Neuronal stem cell (in vitro differentiated cells): ENCODE measurements around the gene UGT2A3. TPM values are rescaled to one million over a fixed set of nuclear protein-coding genes. Genes with fewer than 3 reads are reported as not detected.

ENCODE experiments used
- DNase-seq: peaks from one replicate; pipeline ENCODE4 v3.0.0-alpha.2; 2013; ENCODE audit warnings: low spot score
- H2AFZ ChIP-seq: one replicate; pipeline ENCODE4 v1.6.1; 2013; ENCODE audit warnings: mild to moderate bottlenecking, low read length, inconsistent platforms
- H2AK5ac ChIP-seq: 2 replicates; pipeline ENCODE4 v1.6.1; 2013; ENCODE audit warnings: low read depth, mild to moderate bottlenecking, inconsistent platforms, low read length, moderate library complexity, mixed read lengths
- H2BK120ac ChIP-seq: 2 replicates; pipeline ENCODE4 v1.6.1; 2013; ENCODE audit warnings: low read depth, mild to moderate bottlenecking, inconsistent platforms, low read length, moderate library complexity, mixed read lengths
- H2BK12ac ChIP-seq: one replicate; pipeline ENCODE4 v1.6.1; 2013; ENCODE audit warnings: low read length, inconsistent platforms
- H2BK15ac ChIP-seq: 2 replicates; pipeline ENCODE4 v1.6.1; 2013; ENCODE audit warnings: mild to moderate bottlenecking, low read length, inconsistent platforms, mixed read lengths
- H2BK5ac ChIP-seq: one replicate; pipeline ENCODE4 v1.6.1; 2013; ENCODE audit warnings: inconsistent platforms, mild to moderate bottlenecking, low read length, moderate library complexity
- H3K14ac ChIP-seq: one replicate; pipeline ENCODE4 v1.6.1; 2013; ENCODE audit warnings: low read length, inconsistent platforms
- H3K18ac ChIP-seq: 2 replicates; pipeline ENCODE4 v1.6.1; 2013; ENCODE audit warnings: low read length, inconsistent platforms
- H3K23ac ChIP-seq: 2 replicates; pipeline ENCODE4 v1.6.1; 2013; ENCODE audit warnings: low read depth, mild to moderate bottlenecking, mixed read lengths, low read length, inconsistent platforms; ENCODE audit not compliant: poor library complexity
- H3K27ac ChIP-seq: replicated peaks from 3 replicates; pipeline ENCODE4 v1.5.1; 2013; ENCODE audit warnings: low read length, inconsistent platforms
- H3K27me3 ChIP-seq, 3 experiments: 2 replicates each; pipeline ENCODE4 v1.6.1; 2013; ENCODE audit warnings: low read length in 3 of 3, mild to moderate bottlenecking in 2 of 3, inconsistent platforms in 1 of 3, low read depth in 1 of 3, mixed read lengths in 1 of 3, moderate library complexity in 1 of 3; ENCODE audit not compliant: control insufficient read depth in 3 of 3, insufficient read depth in 3 of 3
- H3K36me3 ChIP-seq, 2 donors: replicated peaks in 1 of 2; 2 replicates each; pipeline ENCODE4 v1.6.1; 2013; ENCODE audit warnings: low read length in 2 of 2; ENCODE audit not compliant: control insufficient read depth in 2 of 2, insufficient read depth in 2 of 2
- H3K4ac ChIP-seq: 2 replicates; pipeline ENCODE4 v1.6.1; 2013; ENCODE audit warnings: inconsistent platforms, mild to moderate bottlenecking, low read length, moderate library complexity
- H3K4me1 ChIP-seq, 2 donors: 1 replicate in 1 of 2; 2 replicates in 1 of 2; pipeline ENCODE4 v1.6.1; 2013; ENCODE audit warnings: low read length in 2 of 2, low read depth in 1 of 2; ENCODE audit not compliant: control insufficient read depth in 2 of 2, insufficient read depth in 1 of 2
- H3K4me2 ChIP-seq: one replicate; pipeline ENCODE4 v1.6.1; 2013; ENCODE audit warnings: mild to moderate bottlenecking, low read length, inconsistent platforms; ENCODE audit not compliant: insufficient read depth, poor library complexity, severe bottlenecking
- H3K4me3 ChIP-seq, 2 donors: 2 replicates each; pipeline ENCODE4 v1.5.1; 2013; ENCODE audit warnings: low read length in 2 of 2, mild to moderate bottlenecking in 2 of 2, inconsistent platforms in 1 of 2, moderate library complexity in 1 of 2
- H3K79me1 ChIP-seq: one replicate; pipeline ENCODE4 v1.6.1; 2013; ENCODE audit warnings: low read depth, mild to moderate bottlenecking, inconsistent platforms, low read length, moderate library complexity
- H3K9ac ChIP-seq: one replicate; pipeline ENCODE4 v1.6.1; 2013; ENCODE audit warnings: mild to moderate bottlenecking, low read depth, low read length, inconsistent platforms; ENCODE audit not compliant: poor library complexity
- H3K9me3 ChIP-seq, 2 donors: replicated peaks in 1 of 2; 2 replicates each; pipeline versions ENCODE3 to v1.6.1; 2013; ENCODE audit warnings: low read length in 2 of 2, mild to moderate bottlenecking in 2 of 2, inconsistent platforms in 1 of 2, low read depth in 1 of 2, mixed read lengths in 1 of 2, moderate library complexity in 1 of 2; ENCODE audit not compliant: control insufficient read depth in 2 of 2, insufficient read depth in 1 of 2
- H4K8ac ChIP-seq: one replicate; pipeline ENCODE4 v1.6.1; 2013; ENCODE audit warnings: low read depth, mild to moderate bottlenecking, inconsistent platforms, low read length, moderate library complexity
- H4K91ac ChIP-seq: one replicate; pipeline ENCODE4 v1.6.1; 2013; ENCODE audit warnings: low read length, low read depth, mild to moderate bottlenecking, inconsistent platforms; ENCODE audit not compliant: poor library complexity
- WGBS, 2 donors: extraction: QIAGEN DNeasy Blood & Tissue Kit; methylation state at CpG; one replicate each; pipeline ENCODE4 v1.1.7; 2013; ENCODE audit warnings: missing lambda C conversion rate in 2 of 2, mixed read lengths in 1 of 2; ENCODE audit not compliant: insufficient read length in 2 of 2, insufficient replicate concordance in 1 of 2; ENCODE audit errors: extremely low coverage in 2 of 2; 5-methylcytosine and 5-hydroxymethylcytosine counted together
- small RNA-seq: library from polyadenylated mRNA; stranded (forward); fragments of <200 nt; extraction: miRNeasy Mini kit (QIAGEN cat#:217004); gene quantifications from one replicate; pipeline ENCODE3, GENCODE V24; 2013; ENCODE audit not compliant: insufficient read depth

The UGT2A3 gene

DNA sequence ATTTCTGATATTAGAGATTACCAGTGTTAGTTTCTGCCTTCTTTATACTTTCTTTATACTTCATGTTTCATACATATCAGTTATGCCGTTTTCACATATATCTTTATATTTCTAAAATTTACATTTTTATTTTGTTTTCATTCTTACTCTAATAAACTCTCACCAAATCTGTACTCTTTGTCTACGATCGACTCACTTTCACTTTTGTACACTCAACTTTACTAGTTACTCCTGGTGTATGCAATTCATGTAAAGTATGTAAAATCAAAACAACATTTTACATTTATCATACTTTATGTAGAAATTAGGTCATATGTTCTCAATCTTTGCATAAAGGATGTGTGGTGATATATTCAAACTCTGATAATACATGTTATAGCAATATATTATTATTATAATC lies 59.9 kb downstream of the UGT2A3 start:
- Histone ChIP-seq H3K4me1 (no peaks in the 10 kb centered on the region), H3K4ac (no peak overlapping the region), H2AFZ (no peak overlapping the region), H2BK120ac (no peak overlapping the region), H2BK5ac (no peak overlapping the region), H3K4me2 (no peak overlapping the region), H4K91ac (no peak overlapping the region), H3K9me3 (no peaks in the 10 kb centered on the region), H3K18ac (no peak overlapping the region), H2BK12ac (no peak overlapping the region), H3K14ac (no peak overlapping the region), H4K8ac (no peak overlapping the region), H2AK5ac (no peak overlapping the region), H3K27ac (no peak overlapping the region), H3K27me3 (no peaks in the 10 kb centered on the region), H3K9ac (no peak overlapping the region), H3K23ac (no peak overlapping the region), H3K79me1 (no peaks in the 10 kb centered on the region), H3K4me3 (no peak overlapping the region), H3K36me3 (no peaks in the 10 kb centered on the region), H2BK15ac (no peak overlapping the region)
- no peak for DNase-seq
- WGBS, 2 donors: 100% methylated on average over 1 of the region's 3 CpGs

DNA sequence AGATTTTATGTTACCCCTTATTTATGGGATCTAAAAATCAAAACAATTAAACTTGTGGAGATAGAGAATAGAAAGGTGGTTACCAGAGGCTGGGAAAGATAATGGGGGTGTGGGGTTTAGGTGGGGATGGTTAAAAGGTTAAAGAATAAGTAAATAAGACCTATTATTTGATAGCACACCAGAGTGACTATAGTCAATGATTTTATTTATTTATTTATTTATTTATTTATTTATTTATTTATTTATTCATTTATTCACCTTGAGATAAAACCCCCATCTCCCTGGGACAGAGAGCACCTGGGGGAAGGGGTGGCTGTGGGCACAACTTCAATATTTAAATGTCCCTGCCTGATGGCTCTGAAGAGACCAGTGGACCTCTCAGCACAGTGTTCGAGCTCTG lies 66.1 kb downstream of the UGT2A3 start:
- no peak overlapping the region for H2AFZ ChIP-seq
- no peaks in the 10 kb centered on the region for H3K9me3 ChIP-seq
- H2BK5ac ChIP-seq: no peak overlapping the region
- H4K8ac ChIP-seq: no peak overlapping the region
- H3K36me3 ChIP-seq: no peaks in the 10 kb centered on the region
- H2BK15ac ChIP-seq: no peak overlapping the region
- H2BK120ac ChIP-seq: no peak overlapping the region
- no peak overlapping the region for H3K4me3 ChIP-seq
- no peak overlapping the region for H3K23ac ChIP-seq
- H3K9ac ChIP-seq: no peak overlapping the region
- H2BK12ac ChIP-seq: no peak overlapping the region
- H3K18ac ChIP-seq: no peak overlapping the region
- no peak overlapping the region for H4K91ac ChIP-seq
- no peak overlapping the region for H3K27ac ChIP-seq
- no peak overlapping the region for H3K14ac ChIP-seq
- WGBS, 2 donors: no CpG with 5 or more reads among the region's 1 CpG
- H2AK5ac ChIP-seq: no peak overlapping the region
- H3K79me1 ChIP-seq: no peaks in the 10 kb centered on the region
- H3K4me2 ChIP-seq: no peak overlapping the region
- H3K4me1 ChIP-seq: no peaks in the 10 kb centered on the region
- no peak for DNase-seq
- no peak overlapping the region for H3K4ac ChIP-seq
- no peaks in the 10 kb centered on the region for H3K27me3 ChIP-seq

DNA sequence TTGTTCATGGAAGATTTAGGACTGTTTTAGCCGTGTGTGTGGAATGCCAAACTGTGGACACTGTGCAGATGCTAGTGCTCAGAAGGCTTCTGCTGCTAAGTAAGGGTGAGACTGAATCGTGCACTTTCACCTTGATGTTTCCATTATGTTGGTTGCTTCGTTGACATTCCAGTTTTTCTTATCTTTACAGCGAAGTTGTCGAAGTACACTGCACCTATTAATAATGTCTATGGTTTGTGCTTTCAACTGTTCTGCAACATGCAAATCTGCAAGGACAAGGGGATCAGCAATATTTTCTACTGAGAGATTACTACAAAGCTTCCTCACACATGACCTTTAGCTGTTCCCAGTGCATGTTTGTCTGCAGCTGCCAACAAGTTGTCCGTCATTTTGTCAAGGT lies 67.7 kb downstream of the UGT2A3 start:
- WGBS, 2 donors: no CpG with 5 or more reads among the region's 6 CpGs

More for the DNA sequence above, 67.7 kb downstream of the UGT2A3 start:
- H2BK15ac ChIP-seq: no peak overlapping the region
- H3K9ac ChIP-seq: no peak overlapping the region
- H3K4me3 ChIP-seq: no peak overlapping the region
- no peak overlapping the region for H3K4me2 ChIP-seq
- no peak overlapping the region for H2AFZ ChIP-seq
- no peak overlapping the region for H2BK12ac ChIP-seq
- no peak for DNase-seq
- H3K14ac ChIP-seq: no peak overlapping the region
- H3K36me3 ChIP-seq: no peaks in the 10 kb centered on the region
- no peaks in the 10 kb centered on the region for H3K79me1 ChIP-seq
- H3K27ac ChIP-seq: no peak overlapping the region
- H3K18ac ChIP-seq: no peak overlapping the region
- H4K91ac ChIP-seq: no peak overlapping the region
- H2BK120ac ChIP-seq: no peak overlapping the region
- H3K23ac ChIP-seq: no peak overlapping the region
- no peak overlapping the region for H4K8ac ChIP-seq
- no peak overlapping the region for H3K4ac ChIP-seq
- no peaks in the 10 kb centered on the region for H3K27me3 ChIP-seq
- H3K9me3 ChIP-seq: no peaks in the 10 kb centered on the region
- H2BK5ac ChIP-seq: no peak overlapping the region
- no peak overlapping the region for H2AK5ac ChIP-seq
- H3K4me1 ChIP-seq: no peaks in the 10 kb centered on the region

Small RNA genes lying within 50 kb of the gene (small RNA-seq; reads per million reads assigned to genes)
- gene AC021146.3: not detected
- not detected for gene AC021146.6
